A673 (cell line): ENCODE data around the gene IPCEF1. TPM values are rescaled to one million over a fixed set of nuclear protein-coding genes. Genes with fewer than 3 reads are reported as not detected.

Experiments used
- BruUV-seq: library from RNA; stranded (reverse); fragments of 400-500 nt; replicated peaks from 2 replicates; lab custom pipeline; 2021; lab: Mats Ljungman, UMichigan
- CTCF ChIA-PET: fragments of 300-600 bp; sonication (Branson Sonifier 250); formaldehyde crosslinking; loops from one replicate; lab custom pipeline; 2022; ENCODE audit warnings: antibody characterized with exemption; lab: Charles Lee
- POLR2A ChIA-PET: fragments of 300-600 bp; sonication (Branson Sonifier 250); formaldehyde crosslinking; loops from one replicate; lab custom pipeline; 2022; ENCODE audit warnings: antibody characterized with exemption; ENCODE audit not compliant: low non-redundant PET; lab: Charles Lee
- DNase-seq: peaks from one replicate; pipeline ENCODE4 v3.0.0-alpha.2; 2015; ENCODE audit warnings: low spot score
- H3K27ac ChIP-seq: fragments of 200-600 bp; sonication (generic); 2 replicates; pipeline ENCODE4 v1.5.1; 2016; ENCODE audit warnings: mixed run types, low read depth, mild to moderate bottlenecking, mixed read lengths, antibody characterized with exemption, low read length; ENCODE audit not compliant: poor library complexity, severe bottlenecking
- H3K27me3 ChIP-seq: fragments of 200-600 bp; sonication (generic); replicated peaks from 2 replicates; pipeline ENCODE4 v1.6.1; 2017; ENCODE audit warnings: mixed run types, low read depth, mild to moderate bottlenecking, mixed read lengths, antibody characterized with exemption, low read length; ENCODE audit not compliant: insufficient read depth, poor library complexity
- H3K36me3 ChIP-seq: fragments of 200-600 bp; sonication (generic); 2 replicates; pipeline ENCODE4 v1.6.1; 2016; ENCODE audit warnings: mixed run types, mild to moderate bottlenecking, mixed read lengths, antibody characterized with exemption, low read length; ENCODE audit not compliant: insufficient read depth, poor library complexity, severe bottlenecking
- H3K4me1 ChIP-seq: fragments of 200-600 bp; sonication (generic); 2 replicates; pipeline ENCODE4 v1.6.1; 2017; ENCODE audit warnings: mixed run types, mild to moderate bottlenecking, mixed read lengths, antibody characterized with exemption, low read length; ENCODE audit not compliant: insufficient read depth, poor library complexity, severe bottlenecking
- H3K4me3 ChIP-seq: fragments of 200-600 bp; sonication (generic); 2 replicates; pipeline ENCODE4 v1.5.1; 2016; ENCODE audit warnings: low read depth, mixed run types, mild to moderate bottlenecking, mixed read lengths, low read length; ENCODE audit not compliant: poor library complexity, severe bottlenecking
- H3K9me3 ChIP-seq: fragments of 200-600 bp; sonication (generic); 2 replicates; pipeline ENCODE4 v1.6.1; 2016; ENCODE audit warnings: mixed run types, low read depth, mild to moderate bottlenecking, mixed read lengths, antibody characterized with exemption, low read length; ENCODE audit not compliant: poor library complexity, severe bottlenecking
- EZH2 ChIP-seq: fragments of 200-600 bp; sonication (generic); IDR thresholded peaks from 2 replicates; pipeline ENCODE4 v1.6.1; 2017; ENCODE audit warnings: borderline replicate concordance, low read depth, mild to moderate bottlenecking, mixed read lengths, antibody characterized with exemption, low read length; ENCODE audit not compliant: poor library complexity, severe bottlenecking
- intact Hi-C: fragments of 100-400 bp; cut with micrococcal nuclease; formaldehyde crosslinking; loops from one replicate; pipeline ENCODE4 v1.10.0; 2022; ENCODE audit not compliant: unreplicated experiment
- total RNA-seq: library from RNA; stranded (reverse); gene quantifications from 2 replicates; pipeline ENCODE4 v1.2.3, GENCODE V29; 2021
- TF ChIP-seq, protein P1 (sequence below): fragments of 300-800, 200-600 bp; sonication (generic); conservative IDR thresholded peaks from 2 replicates; pipeline ENCODE4 v1.5.1; 2017; ENCODE audit warnings: low read depth, mild to moderate bottlenecking, antibody characterized with exemption, low read length, moderate library complexity, mixed read lengths

IPCEF1 gene
- total RNA-seq, 1 experiment from 2014 or later = 1.4 TPM

DNA sequence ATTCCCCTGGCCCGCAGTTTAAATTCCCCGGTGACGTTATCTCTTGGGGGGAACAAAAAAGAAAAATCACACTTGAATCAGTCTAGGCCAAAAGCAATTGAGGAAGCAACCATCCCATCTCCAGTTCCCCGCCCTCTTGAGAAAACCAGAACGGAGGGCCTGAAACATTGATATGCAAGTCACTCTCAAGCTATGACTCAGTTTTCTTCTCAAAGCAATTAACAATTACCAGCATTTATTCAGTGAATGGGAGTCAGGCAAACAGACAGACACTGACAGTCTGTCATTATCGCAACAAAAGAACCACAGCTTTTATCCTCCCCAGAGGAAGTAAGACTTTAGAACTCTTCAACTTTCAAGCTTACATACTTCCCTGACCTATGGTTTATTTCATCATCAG, 216.7 kb downstream of the IPCEF1 start:
- ChIA-PET CTCF (interaction anchor here (0.6 kb wide), 1 partner anchor 636 kb away, joined by 3 read pairs; no protein-coding TSS in a partner anchor), POLR2A (no interaction called here)
- Histone ChIP-seq H3K27me3 (no peaks in the 10 kb centered on the region), H3K36me3 (no peaks in the 10 kb centered on the region), H3K4me1 (peaks cover 7% of the 10 kb centered on the region), H3K9me3 (no peaks in the 10 kb centered on the region), H3K27ac (no peak overlapping the region), H3K4me3 (no peak overlapping the region)
- DNase-seq = peak; percentile 89
- TF ChIP-seq, protein P1, sequence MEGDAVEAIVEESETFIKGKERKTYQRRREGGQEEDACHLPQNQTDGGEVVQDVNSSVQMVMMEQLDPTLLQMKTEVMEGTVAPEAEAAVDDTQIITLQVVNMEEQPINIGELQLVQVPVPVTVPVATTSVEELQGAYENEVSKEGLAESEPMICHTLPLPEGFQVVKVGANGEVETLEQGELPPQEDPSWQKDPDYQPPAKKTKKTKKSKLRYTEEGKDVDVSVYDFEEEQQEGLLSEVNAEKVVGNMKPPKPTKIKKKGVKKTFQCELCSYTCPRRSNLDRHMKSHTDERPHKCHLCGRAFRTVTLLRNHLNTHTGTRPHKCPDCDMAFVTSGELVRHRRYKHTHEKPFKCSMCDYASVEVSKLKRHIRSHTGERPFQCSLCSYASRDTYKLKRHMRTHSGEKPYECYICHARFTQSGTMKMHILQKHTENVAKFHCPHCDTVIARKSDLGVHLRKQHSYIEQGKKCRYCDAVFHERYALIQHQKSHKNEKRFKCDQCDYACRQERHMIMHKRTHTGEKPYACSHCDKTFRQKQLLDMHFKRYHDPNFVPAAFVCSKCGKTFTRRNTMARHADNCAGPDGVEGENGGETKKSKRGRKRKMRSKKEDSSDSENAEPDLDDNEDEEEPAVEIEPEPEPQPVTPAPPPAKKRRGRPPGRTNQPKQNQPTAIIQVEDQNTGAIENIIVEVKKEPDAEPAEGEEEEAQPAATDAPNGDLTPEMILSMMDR = no peak
- no peak for TF ChIP-seq EZH2
- intact Hi-C loops = no loop called here
- no TSS peak for BruUV-seq

DNA sequence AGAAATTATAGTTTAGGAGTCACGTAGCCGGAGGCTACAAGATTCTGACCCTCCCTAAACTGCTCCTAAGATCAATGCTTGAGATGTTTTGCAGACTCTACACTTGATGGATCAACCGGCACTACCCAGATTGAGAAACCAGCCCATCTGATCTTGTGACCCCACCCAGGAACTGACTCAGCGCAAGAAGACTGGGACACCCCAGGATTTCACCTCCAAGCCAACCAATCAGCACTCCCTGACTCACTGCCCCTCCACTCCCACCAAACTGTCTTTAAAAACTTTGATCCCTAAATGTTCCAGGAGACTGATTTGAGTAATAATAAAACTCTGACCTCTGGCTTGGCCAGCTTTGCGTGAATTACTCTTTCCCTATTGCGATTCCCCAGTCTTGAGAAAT, 217.8 kb downstream of the IPCEF1 start:
- H3K27ac ChIP-seq = no peak overlapping the region
- no peak for DNase-seq
- H3K4me3 ChIP-seq = no peak overlapping the region
- intact Hi-C loops = no loop called here
- no peak for TF ChIP-seq EZH2
- TF ChIP-seq, protein P1 = no peak
- no peaks in the 10 kb centered on the region for H3K27me3 ChIP-seq
- H3K36me3 ChIP-seq = no peaks in the 10 kb centered on the region
- POLR2A ChIA-PET = no interaction called here
- CTCF ChIA-PET = no interaction called here
- peaks cover 7% of the 10 kb centered on the region for H3K4me1 ChIP-seq
- BruUV-seq = no TSS peak
- no peaks in the 10 kb centered on the region for H3K9me3 ChIP-seq

DNA sequence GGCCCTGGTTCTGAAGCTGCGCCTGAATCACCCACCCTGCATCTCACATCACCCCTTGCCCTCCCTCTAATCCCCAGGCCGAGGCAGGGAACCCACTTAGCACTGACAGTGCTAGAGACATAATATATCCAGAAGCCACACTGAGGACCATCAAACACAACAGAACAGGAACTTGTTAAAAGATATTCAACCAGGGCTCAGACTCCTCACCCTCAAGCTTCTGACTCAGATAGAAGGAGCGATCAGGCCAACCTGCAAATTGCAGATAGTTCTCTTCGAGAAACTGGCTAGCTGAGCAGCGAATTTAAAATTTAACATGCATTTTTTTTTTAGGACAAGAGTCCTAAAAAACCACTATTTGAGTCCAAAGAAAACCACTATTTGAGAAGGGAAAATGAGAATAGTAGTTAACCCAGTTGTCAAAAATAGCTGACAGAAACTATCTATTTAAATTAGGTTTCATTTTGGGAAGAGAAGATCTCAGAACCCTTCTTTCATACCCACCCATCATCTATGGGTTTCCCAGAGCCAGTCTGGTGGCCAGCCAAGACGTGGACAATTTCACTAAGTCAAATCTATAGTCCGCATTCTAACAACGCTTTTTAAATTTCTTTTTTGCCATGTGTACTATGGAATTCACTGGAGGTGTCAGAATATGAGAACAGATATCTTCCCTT, 222.0 kb downstream of the IPCEF1 start:
- no peak for DNase-seq
- no peak overlapping the region for H3K27ac ChIP-seq
- intact Hi-C loops = no loop called here
- no peak overlapping the region for H3K4me3 ChIP-seq
- no peaks in the 10 kb centered on the region for H3K36me3 ChIP-seq
- POLR2A ChIA-PET = no interaction called here
- BruUV-seq = no TSS peak
- TF ChIP-seq, protein P1 = no peak
- no peak for TF ChIP-seq EZH2
- CTCF ChIA-PET = no interaction called here
- H3K9me3 ChIP-seq = no peaks in the 10 kb centered on the region
- no peaks in the 10 kb centered on the region for H3K27me3 ChIP-seq
- H3K4me1 ChIP-seq = peaks cover 1% of the 10 kb centered on the region
